OCI-LY3 (cell line): ENCODE data around the gene CAMK2A.

Experiments used
- EZH2phosphoT487 ChIP-seq: fragments of 200-600 bp; shearing (Covaris generic); IDR thresholded peaks from 2 replicates; pipeline ENCODE4 v1.6.1; 2018; ENCODE audit warnings: antibody characterized with exemption, mixed run types, low read depth
- TF ChIP-seq, protein P1 (sequence below): fragments of 200-600, 300-600 bp; sonication (generic); IDR thresholded peaks from 2 replicates; pipeline ENCODE4 v1.5.1; 2014; ENCODE audit warnings: antibody characterized with exemption, low read length, low read depth

DNA sequence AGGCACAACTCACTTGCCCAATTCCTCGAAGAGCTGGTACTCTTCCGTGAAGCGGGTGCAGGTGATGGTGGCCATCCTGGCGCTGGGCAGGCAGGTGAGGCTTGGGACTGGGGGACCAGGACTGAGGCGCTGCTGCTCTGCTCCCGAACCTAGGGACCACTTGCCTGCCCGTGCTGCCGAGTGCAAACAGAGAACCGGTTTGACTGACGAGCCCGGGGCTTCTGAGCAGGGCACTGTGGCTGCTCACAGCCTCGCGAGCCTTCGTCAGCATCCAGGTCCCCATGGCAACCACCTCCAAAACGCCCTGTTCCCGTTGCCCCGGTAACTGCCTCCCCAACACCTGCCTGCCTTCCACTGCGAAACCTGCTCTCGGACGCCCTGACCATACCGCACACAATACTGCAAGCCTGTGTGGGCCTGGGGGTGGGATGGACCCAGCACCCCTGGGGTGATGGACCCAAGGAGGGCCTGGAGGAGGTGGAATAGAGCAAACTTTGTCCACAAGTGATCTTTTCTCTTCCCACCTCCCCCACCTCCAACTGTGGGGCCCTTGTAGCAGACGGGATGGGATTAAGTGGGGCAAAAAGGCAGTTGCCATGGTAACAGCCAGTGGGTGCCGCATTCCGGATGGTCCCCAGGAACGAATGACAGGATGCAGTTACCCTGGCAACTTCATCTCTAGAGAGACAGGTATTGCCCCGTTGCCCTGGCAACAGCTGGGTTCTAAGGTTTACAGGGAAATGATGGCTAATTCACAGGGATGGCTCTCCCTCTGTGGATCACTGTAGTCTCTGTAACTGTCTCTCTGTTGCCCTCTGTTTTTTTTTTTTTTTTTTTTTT lies at the start of gene CAMK2A:
- TF ChIP-seq, protein P1, sequence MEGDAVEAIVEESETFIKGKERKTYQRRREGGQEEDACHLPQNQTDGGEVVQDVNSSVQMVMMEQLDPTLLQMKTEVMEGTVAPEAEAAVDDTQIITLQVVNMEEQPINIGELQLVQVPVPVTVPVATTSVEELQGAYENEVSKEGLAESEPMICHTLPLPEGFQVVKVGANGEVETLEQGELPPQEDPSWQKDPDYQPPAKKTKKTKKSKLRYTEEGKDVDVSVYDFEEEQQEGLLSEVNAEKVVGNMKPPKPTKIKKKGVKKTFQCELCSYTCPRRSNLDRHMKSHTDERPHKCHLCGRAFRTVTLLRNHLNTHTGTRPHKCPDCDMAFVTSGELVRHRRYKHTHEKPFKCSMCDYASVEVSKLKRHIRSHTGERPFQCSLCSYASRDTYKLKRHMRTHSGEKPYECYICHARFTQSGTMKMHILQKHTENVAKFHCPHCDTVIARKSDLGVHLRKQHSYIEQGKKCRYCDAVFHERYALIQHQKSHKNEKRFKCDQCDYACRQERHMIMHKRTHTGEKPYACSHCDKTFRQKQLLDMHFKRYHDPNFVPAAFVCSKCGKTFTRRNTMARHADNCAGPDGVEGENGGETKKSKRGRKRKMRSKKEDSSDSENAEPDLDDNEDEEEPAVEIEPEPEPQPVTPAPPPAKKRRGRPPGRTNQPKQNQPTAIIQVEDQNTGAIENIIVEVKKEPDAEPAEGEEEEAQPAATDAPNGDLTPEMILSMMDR, result no peak
- no peak for TF ChIP-seq EZH2phosphoT487
